Measurements from ENCODE around the gene TMEM37. TPM values are rescaled to one million over a fixed set of nuclear protein-coding genes. Genes with fewer than 3 reads are reported as not detected.

Gene TMEM37
- total and polyA plus RNA-seq, 2 donors from 2014 or later, result 59.4 to 221 TPM

DNA sequence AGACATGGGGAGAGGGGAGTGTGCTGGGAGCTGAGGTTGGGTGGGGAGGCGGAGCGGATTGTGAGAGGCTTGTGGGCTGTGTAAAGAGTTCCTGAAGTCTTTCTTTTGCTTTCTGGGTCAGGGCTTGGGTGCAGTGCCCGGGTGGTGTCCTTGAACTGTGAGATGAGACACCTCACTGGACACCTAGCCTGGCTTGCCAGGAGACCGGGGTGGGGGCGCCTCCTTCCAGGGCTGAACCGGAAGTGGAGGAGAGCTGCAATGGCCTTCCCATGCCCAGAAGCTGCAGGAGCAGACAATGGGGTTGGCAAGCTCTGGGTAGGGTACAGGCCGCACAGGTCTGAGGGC lies 4.3 kb downstream of the TMEM37 start:
- H3K9me3 ChIP-seq (ENCODE audit: control insufficient read depth in 2 of 3, insufficient read depth in 1 of 3, low read length in 3 of 3), result no peaks in the 10 kb centered on the region
- FAIRE-seq, result no peak
- peak overlapping the region in 1 of 3 donors; percentile 99 for H3K9ac ChIP-seq (ENCODE audit: low read length in 3 of 3)
- peaks cover 0 to 58% (median 32%) of the 10 kb centered on the region in 3 donors for H3K4me1 ChIP-seq (ENCODE audit: control insufficient read depth in 2 of 3, insufficient read depth in 2 of 3, low read depth in 1 of 3, low read length in 3 of 3)
- H3K27ac ChIP-seq (ENCODE audit: low read depth in 2 of 2, low read length in 2 of 2), result peak overlapping the region; percentile 95 to 97
- intact Hi-C loops (cut with DNase I), result no loop called here
- peaks cover 0 to 16% (median 3%) of the 10 kb centered on the region in 3 donors for H3K36me3 ChIP-seq (ENCODE audit: control insufficient read depth in 2 of 3, insufficient read depth in 3 of 3, low read length in 3 of 3)
- H3K4me3 ChIP-seq (ENCODE audit: low read length in 3 of 3), result peak overlapping the region in 2 of 3 donors; percentile 9 to 90
- TF ChIP-seq, protein P1, sequence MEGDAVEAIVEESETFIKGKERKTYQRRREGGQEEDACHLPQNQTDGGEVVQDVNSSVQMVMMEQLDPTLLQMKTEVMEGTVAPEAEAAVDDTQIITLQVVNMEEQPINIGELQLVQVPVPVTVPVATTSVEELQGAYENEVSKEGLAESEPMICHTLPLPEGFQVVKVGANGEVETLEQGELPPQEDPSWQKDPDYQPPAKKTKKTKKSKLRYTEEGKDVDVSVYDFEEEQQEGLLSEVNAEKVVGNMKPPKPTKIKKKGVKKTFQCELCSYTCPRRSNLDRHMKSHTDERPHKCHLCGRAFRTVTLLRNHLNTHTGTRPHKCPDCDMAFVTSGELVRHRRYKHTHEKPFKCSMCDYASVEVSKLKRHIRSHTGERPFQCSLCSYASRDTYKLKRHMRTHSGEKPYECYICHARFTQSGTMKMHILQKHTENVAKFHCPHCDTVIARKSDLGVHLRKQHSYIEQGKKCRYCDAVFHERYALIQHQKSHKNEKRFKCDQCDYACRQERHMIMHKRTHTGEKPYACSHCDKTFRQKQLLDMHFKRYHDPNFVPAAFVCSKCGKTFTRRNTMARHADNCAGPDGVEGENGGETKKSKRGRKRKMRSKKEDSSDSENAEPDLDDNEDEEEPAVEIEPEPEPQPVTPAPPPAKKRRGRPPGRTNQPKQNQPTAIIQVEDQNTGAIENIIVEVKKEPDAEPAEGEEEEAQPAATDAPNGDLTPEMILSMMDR (IDR thresholded peaks at IDR 0.05; ENCODE audit: borderline replicate concordance, extremely low read depth, insufficient read depth), result no peak
- DNase-seq, result no peak
- no peaks in the 10 kb centered on the region for H3K27me3 ChIP-seq (ENCODE audit: control insufficient read depth, insufficient read depth, low read length)

DNA sequence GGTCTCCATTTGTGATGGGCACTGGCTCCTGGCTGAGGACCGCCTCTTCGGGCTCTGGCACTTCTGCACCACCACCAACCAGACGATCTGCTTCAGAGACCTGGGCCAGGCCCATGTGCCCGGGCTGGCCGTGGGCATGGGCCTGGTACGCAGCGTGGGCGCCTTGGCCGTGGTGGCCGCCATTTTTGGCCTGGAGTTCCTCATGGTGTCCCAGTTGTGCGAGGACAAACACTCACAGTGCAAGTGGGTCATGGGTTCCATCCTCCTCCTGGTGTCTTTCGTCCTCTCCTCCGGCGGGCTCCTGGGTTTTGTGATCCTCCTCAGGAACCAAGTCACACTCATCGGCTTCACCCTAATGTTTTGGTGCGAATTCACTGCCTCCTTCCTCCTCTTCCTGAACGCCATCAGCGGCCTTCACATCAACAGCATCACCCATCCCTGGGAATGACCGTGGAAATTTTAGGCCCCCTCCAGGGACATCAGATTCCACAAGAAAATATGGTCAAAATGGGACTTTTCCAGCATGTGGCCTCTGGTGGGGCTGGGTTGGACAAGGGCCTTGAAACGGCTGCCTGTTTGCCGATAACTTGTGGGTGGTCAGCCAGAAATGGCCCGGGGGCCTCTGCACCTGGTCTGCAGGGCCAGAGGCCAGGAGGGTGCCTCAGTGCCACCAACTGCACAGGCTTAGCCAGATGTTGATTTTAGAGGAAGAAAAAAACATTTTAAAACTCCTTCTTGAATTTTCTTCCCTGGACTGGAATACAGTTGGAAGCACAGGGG lies 5.5 kb downstream of the TMEM37 start:
- TF ChIP-seq, protein P1 (IDR thresholded peaks at IDR 0.05; ENCODE audit: borderline replicate concordance, extremely low read depth, insufficient read depth), result no peak
- Histone ChIP-seq H3K9me3 (ENCODE audit: control insufficient read depth in 2 of 3, insufficient read depth in 1 of 3, low read length in 3 of 3) (no peaks in the 10 kb centered on the region), H3K4me3 (ENCODE audit: low read length in 3 of 3) (no peak overlapping the region), H3K9ac (ENCODE audit: low read length in 3 of 3) (no peak overlapping the region), H3K27ac (ENCODE audit: low read depth in 2 of 2, low read length in 2 of 2) (peak overlapping the region; percentile 84 to 95), H3K27me3 (ENCODE audit: control insufficient read depth, insufficient read depth, low read length) (no peaks in the 10 kb centered on the region), H3K36me3 (ENCODE audit: control insufficient read depth in 2 of 3, insufficient read depth in 3 of 3, low read length in 3 of 3) (peaks cover 0 to 16% (median 3%) of the 10 kb centered on the region in 3 donors), H3K4me1 (ENCODE audit: control insufficient read depth in 2 of 3, insufficient read depth in 2 of 3, low read depth in 1 of 3, low read length in 3 of 3) (peaks cover 0 to 61% (median 34%) of the 10 kb centered on the region in 3 donors)
- DNase-seq (no peak), FAIRE-seq (no peak)
- intact Hi-C loops (cut with DNase I), result no loop called here

- Histone ChIP-seq H3K27ac (ENCODE audit: low read depth in 2 of 2, low read length in 2 of 2) (peak overlapping the region; percentile 77 to 84), H3K9ac (ENCODE audit: low read length in 3 of 3) (no peak overlapping the region), H3K27me3 (ENCODE audit: control insufficient read depth, insufficient read depth, low read length) (no peaks in the 10 kb centered on the region), H3K4me3 (ENCODE audit: low read length in 3 of 3) (no peak overlapping the region), H3K36me3 (ENCODE audit: control insufficient read depth in 2 of 3, insufficient read depth in 3 of 3, low read length in 3 of 3) (peaks cover 0 to 16% (median 3%) of the 10 kb centered on the region in 3 donors), H3K9me3 (ENCODE audit: control insufficient read depth in 2 of 3, insufficient read depth in 1 of 3, low read length in 3 of 3) (no peaks in the 10 kb centered on the region), H3K4me1 (ENCODE audit: control insufficient read depth in 2 of 3, insufficient read depth in 2 of 3, low read depth in 1 of 3, low read length in 3 of 3) (peaks cover 0 to 59% (median 34%) of the 10 kb centered on the region in 3 donors)
- intact Hi-C loops (cut with DNase I), result no loop called here
- DNase-seq (peak in 4 of 5 donors; percentile 56 to 71 (median 62)), FAIRE-seq (no peak)
- TF ChIP-seq, protein P1 (IDR thresholded peaks at IDR 0.05; ENCODE audit: borderline replicate concordance, extremely low read depth, insufficient read depth), result no peak
Observed at GRCh38 chr2:119438128-119438656, 6.5 kb downstream of the TMEM37 start.

Measured in kidney (tissue), 14 donors.